Fibroblast of villous mesenchyme (primary cell): Measurements from ENCODE around the gene RSBN1L. TPM values are rescaled to one million over a fixed set of nuclear protein-coding genes. Genes with fewer than 3 reads are reported as not detected.

Experiments
- DNase-seq: peaks from one replicate; pipeline ENCODE4 v3.0.0-alpha.2; 2010; ENCODE audit warnings: low read depth
- H3K4me3 ChIP-seq: 2 replicates; pipeline ENCODE4 v1.5.1; 2011; ENCODE audit warnings: low read depth, mild to moderate bottlenecking, low read length
- CTCF ChIP-seq: IDR thresholded peaks from 2 replicates; pipeline ENCODE4 v1.5.1; 2012; ENCODE audit warnings: low read depth, mild to moderate bottlenecking, low read length; ENCODE audit not compliant: insufficient read depth
- total RNA-seq: library from RNA; depleted of rRNA; stranded (reverse); fragments of >200 nt; gene quantifications from 2 replicates; pipeline ENCODE4 v1.2.3, GENCODE V29; 2012

Gene RSBN1L
- total RNA-seq, 1 donor: 25.0 TPM

- DNase-seq: peak; percentile 80
- no peak overlapping the region for H3K4me3 ChIP-seq
- no peak for TF ChIP-seq CTCF
These were observed 69.9 kb downstream of the RSBN1L start for GRCh38 chr7:77765906-77766800.

- TF ChIP-seq CTCF: no peak
- H3K4me3 ChIP-seq: no peak overlapping the region
- no peak for DNase-seq
These were observed 70.7 kb downstream of the RSBN1L start for GRCh38 chr7:77766801-77767605.

GRCh38 chr7:77770316-77770715, 74.1 kb downstream of the RSBN1L start:
- no peak for DNase-seq
- H3K4me3 ChIP-seq: no peak overlapping the region
- no peak for TF ChIP-seq CTCF

- DNase-seq: no peak
- H3K4me3 ChIP-seq: no peak overlapping the region
- TF ChIP-seq CTCF: no peak
These were observed 75.6 kb downstream of the RSBN1L start for GRCh38 chr7:77771901-77772300.

GRCh38 chr7:77778535-77778934, 82.3 kb downstream of the RSBN1L start:
- TF ChIP-seq CTCF: no peak

GRCh38 chr7:77782383-77782782, 86.1 kb downstream of the RSBN1L start:
- TF ChIP-seq CTCF: no peak
- DNase-seq: no peak
- no peak overlapping the region for H3K4me3 ChIP-seq

More at GRCh38 chr7:77778535-77778934, 82.3 kb downstream of the RSBN1L start:
- no peak overlapping the region for H3K4me3 ChIP-seq
- DNase-seq: no peak
